Erythroblast (primary cell): Measurements from ENCODE around the gene GPR15LG.

Source experiments
- GATA1 ChIP-seq: IDR thresholded peaks from 2 replicates; pipeline ENCODE4 v1.6.1; 2011; ENCODE audit warnings: low read depth, mild to moderate bottlenecking, control low read depth, low read length, moderate library complexity
- POLR2A ChIP-seq: IDR thresholded peaks from 2 replicates; pipeline ENCODE4 v1.6.1; 2011; ENCODE audit warnings: mild to moderate bottlenecking, low read length

DNA sequence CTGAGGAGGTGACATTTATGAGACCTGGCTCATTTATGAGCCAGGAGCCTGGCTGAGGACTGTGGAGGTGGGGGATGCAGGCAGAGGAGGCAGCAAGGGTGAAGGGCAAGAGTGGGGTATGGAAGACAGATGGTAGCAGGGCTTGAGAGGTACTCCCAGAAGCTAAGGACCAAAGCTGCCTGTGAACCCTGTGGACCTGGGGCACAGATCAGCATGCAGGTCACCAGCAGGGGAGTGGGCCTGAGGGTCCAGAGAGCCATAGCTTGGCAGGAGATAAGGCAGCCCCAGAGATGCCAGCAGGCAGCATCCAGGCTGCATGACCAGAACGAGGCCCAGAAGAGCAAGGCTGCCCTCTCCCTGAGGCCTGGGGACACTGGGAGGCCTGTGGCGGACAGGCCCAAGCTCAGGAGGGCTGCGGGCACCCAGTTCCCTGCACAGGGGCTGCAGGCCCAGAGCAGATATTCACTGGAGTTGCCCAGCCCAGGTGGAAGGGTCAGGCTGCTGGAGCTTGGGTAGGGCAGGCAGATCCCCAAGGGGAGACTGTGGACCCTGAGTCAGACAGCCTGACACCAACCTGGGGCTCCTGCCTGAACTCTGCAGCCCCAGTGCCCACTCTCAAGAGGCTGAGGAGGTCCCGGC, 3.4 kb downstream of the GPR15LG start:
- no peak for TF ChIP-seq POLR2A
- no peak for TF ChIP-seq GATA1
